Fibroblast of lung (primary cell): ENCODE results near the gene UGT1A7.

Source experiments
- EZH2 ChIP-seq: IDR thresholded peaks from 2 replicates; pipeline ENCODE4 v1.5.1; 2012; ENCODE audit warnings: low read length, control low read depth, mild to moderate bottlenecking; ENCODE audit errors: missing control alignments
- TF ChIP-seq, protein P1 (sequence below), 2 donors: IDR thresholded peaks in 1 of 2; conservative IDR thresholded peaks in 1 of 2; 1 replicate in 1 of 2; 2 replicates in 1 of 2; pipeline ENCODE4 v1.5.1; 2011 to 2012; ENCODE audit warnings: low read length in 2 of 2, control low read depth in 1 of 2, inconsistent platforms in 1 of 2, low read depth in 1 of 2, mild to moderate bottlenecking in 1 of 2

DNA sequence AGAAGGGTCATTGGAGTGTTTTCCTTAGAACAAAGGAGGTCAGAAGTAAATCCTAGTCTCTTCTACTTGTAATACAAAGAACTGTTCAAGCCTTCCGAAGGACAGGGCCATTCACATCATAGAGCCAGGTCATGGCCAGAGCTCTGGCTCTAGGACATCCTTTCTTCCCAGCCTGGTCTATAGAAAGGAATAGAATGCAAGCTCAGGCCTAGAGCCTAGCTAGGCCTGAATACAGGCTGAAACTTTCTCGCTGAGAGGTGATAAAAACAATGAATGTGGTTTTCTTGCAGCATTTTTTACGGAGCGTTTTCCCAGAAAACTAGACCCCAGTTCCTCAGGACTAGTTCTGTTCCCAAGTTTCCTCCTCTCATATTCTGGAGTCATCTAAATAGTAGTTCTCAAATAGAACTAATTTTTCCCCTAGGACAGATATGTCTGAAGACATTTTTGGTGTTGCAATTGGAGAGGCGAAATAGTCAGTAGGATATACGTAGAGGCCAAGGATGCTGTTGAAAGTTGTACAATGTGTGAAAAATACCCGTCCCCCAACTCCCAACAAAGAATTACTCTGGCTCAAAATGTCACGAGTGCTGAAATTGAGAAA is 17.8 kb downstream of the UGT1A7 start:
- TF ChIP-seq, protein P1, sequence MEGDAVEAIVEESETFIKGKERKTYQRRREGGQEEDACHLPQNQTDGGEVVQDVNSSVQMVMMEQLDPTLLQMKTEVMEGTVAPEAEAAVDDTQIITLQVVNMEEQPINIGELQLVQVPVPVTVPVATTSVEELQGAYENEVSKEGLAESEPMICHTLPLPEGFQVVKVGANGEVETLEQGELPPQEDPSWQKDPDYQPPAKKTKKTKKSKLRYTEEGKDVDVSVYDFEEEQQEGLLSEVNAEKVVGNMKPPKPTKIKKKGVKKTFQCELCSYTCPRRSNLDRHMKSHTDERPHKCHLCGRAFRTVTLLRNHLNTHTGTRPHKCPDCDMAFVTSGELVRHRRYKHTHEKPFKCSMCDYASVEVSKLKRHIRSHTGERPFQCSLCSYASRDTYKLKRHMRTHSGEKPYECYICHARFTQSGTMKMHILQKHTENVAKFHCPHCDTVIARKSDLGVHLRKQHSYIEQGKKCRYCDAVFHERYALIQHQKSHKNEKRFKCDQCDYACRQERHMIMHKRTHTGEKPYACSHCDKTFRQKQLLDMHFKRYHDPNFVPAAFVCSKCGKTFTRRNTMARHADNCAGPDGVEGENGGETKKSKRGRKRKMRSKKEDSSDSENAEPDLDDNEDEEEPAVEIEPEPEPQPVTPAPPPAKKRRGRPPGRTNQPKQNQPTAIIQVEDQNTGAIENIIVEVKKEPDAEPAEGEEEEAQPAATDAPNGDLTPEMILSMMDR (conservative IDR thresholded peaks at IDR 0.05 in 1 of 2, IDR thresholded peaks at IDR 0.05 in 1 of 2; ENCODE audit: low read depth in 1 of 2, low read length in 2 of 2) = no peak
- no peak for TF ChIP-seq EZH2
